GM12878 (cell line): ENCODE results near the gene FKBP8. TPM values are rescaled to one million over a fixed set of nuclear protein-coding genes. Genes with fewer than 3 reads are reported as not detected.
A peak's percentile ranks its signal among the peaks of the same experiment; 100 is the strongest.

Experiments used
- BCL11A ChIP-seq: IDR thresholded peaks from 2 replicates; pipeline ENCODE4 v1.6.1; 2011; ENCODE audit warnings: low read depth, low read length
- BHLHE40 ChIP-seq, 2 experiments: fragments of 450-650 bp in 1 of 2; IDR thresholded peaks; 2 replicates each; pipeline ENCODE4 v1.6.1; 2011 to 2017; ENCODE audit warnings: low read depth in 2 of 2, borderline replicate concordance in 1 of 2, improper control_type of control experiment in 1 of 2, low read length in 1 of 2, mild to moderate bottlenecking in 1 of 2
- CBFB ChIP-seq: IDR thresholded peaks from 2 replicates; pipeline ENCODE4 v1.6.1; 2016; ENCODE audit warnings: antibody characterized with exemption, low read depth
- CHD4 ChIP-seq: fragments of 200-600 bp; sonication (generic); IDR thresholded peaks from 2 replicates; pipeline ENCODE4 v1.6.1; 2016; ENCODE audit warnings: mild to moderate bottlenecking
- CREM ChIP-seq: IDR thresholded peaks from 2 replicates; pipeline ENCODE4 v1.6.1; 2014; ENCODE audit warnings: antibody characterized with exemption, low read depth
- DPF2 ChIP-seq: fragments of 450-650 bp; IDR thresholded peaks from 2 replicates; pipeline ENCODE4 v1.6.1; 2017; ENCODE audit warnings: mild to moderate bottlenecking
- ETV6 ChIP-seq, 2 experiments: fragments of 450-650 bp in 1 of 2; IDR thresholded peaks in 1 of 2; conservative IDR thresholded peaks in 1 of 2; 2 replicates each; pipeline ENCODE4 v1.6.1; 2014; ENCODE audit warnings: antibody characterized with exemption in 1 of 2, borderline replicate concordance in 1 of 2, low read depth in 1 of 2, mild to moderate bottlenecking in 1 of 2, moderate library complexity in 1 of 2
- EZH2 ChIP-seq: IDR thresholded peaks from 2 replicates; pipeline ENCODE4 v1.6.1; 2012; ENCODE audit warnings: low read depth, mild to moderate bottlenecking, control low read depth, inconsistent platforms, low read length, borderline replicate concordance; ENCODE audit not compliant: control insufficient read depth
- FOXM1 ChIP-seq: IDR thresholded peaks from 2 replicates; pipeline ENCODE4 v1.6.1; 2012; ENCODE audit warnings: low read depth, mild to moderate bottlenecking, inconsistent platforms, low read length, moderate library complexity
- GABPA ChIP-seq: IDR thresholded peaks from 2 replicates; pipeline ENCODE4 v1.6.1; 2014; ENCODE audit warnings: antibody characterized with exemption, low read depth, mild to moderate bottlenecking, inconsistent platforms
- IKZF1 ChIP-seq: fragments of 450-650 bp; conservative IDR thresholded peaks from 2 replicates; pipeline ENCODE4 v1.6.1; 2017; ENCODE audit warnings: antibody characterized with exemption, mild to moderate bottlenecking
- JUNB ChIP-seq: IDR thresholded peaks from 2 replicates; pipeline ENCODE4 v1.6.1; 2016; ENCODE audit warnings: antibody characterized with exemption, mild to moderate bottlenecking
- LARP7 ChIP-seq: fragments of 450-650 bp; IDR thresholded peaks from 2 replicates; pipeline ENCODE4 v1.6.1; 2017; ENCODE audit warnings: mild to moderate bottlenecking
- MEF2A ChIP-seq: IDR thresholded peaks from 2 replicates; pipeline ENCODE4 v1.6.1; 2011; ENCODE audit warnings: low read depth, mild to moderate bottlenecking, low read length, moderate library complexity; ENCODE audit not compliant: insufficient read depth
- MXI1 ChIP-seq: fragments of 150-350 bp; IDR thresholded peaks from 2 replicates; pipeline ENCODE4 v1.6.1; 2011; ENCODE audit warnings: low read depth, mild to moderate bottlenecking, inconsistent platforms, low read length, improper control_type of control experiment
- MYC ChIP-seq: IDR thresholded peaks from 2 replicates; pipeline ENCODE4 v1.6.1; 2011; ENCODE audit warnings: mild to moderate bottlenecking, low read length, moderate library complexity, inconsistent platforms; ENCODE audit not compliant: insufficient read depth, insufficient replicate concordance, insufficient read length, severe bottlenecking
- NBN ChIP-seq: fragments of 450-650 bp; IDR thresholded peaks from 2 replicates; pipeline ENCODE4 v1.6.1; 2016
- NRF1 ChIP-seq: conservative IDR thresholded peaks from 2 replicates; pipeline ENCODE4 v1.6.1; 2011; ENCODE audit warnings: mild to moderate bottlenecking, low read depth, low read length, improper control_type of control experiment
- PAX5 ChIP-seq: IDR thresholded peaks from 2 replicates; pipeline ENCODE4 v1.6.1; 2011; ENCODE audit warnings: low read depth, low read length, borderline replicate concordance
- POLR2A ChIP-seq: IDR thresholded peaks from 2 replicates; pipeline ENCODE4 v1.6.1; 2011; ENCODE audit warnings: low read depth, mild to moderate bottlenecking, low read length
- SMARCA5 ChIP-seq: fragments of 450-650 bp; IDR thresholded peaks from 2 replicates; pipeline ENCODE4 v1.6.1; 2017; ENCODE audit warnings: mild to moderate bottlenecking
- SMC3 ChIP-seq: IDR thresholded peaks from 2 replicates; pipeline ENCODE4 v1.6.1; 2011; ENCODE audit warnings: low read length, improper control_type of control experiment, borderline replicate concordance
- TCF12 ChIP-seq: IDR thresholded peaks from 2 replicates; pipeline ENCODE4 v1.6.1; 2011; ENCODE audit warnings: low read depth, mild to moderate bottlenecking, low read length
- TCF3 ChIP-seq: IDR thresholded peaks from 2 replicates; pipeline ENCODE4 v1.6.1; 2012; ENCODE audit warnings: low read depth, mild to moderate bottlenecking, low read length, borderline replicate concordance; ENCODE audit not compliant: insufficient read depth
- YY1 ChIP-seq: IDR thresholded peaks from 2 replicates; pipeline ENCODE4 v1.6.1; 2011; ENCODE audit warnings: low read depth, mild to moderate bottlenecking, low read length
- ZNF217 ChIP-seq: fragments of 450-650 bp; IDR thresholded peaks from 2 replicates; pipeline ENCODE4 v1.6.1; 2017; ENCODE audit warnings: antibody characterized with exemption, mild to moderate bottlenecking
- ZNF24 ChIP-seq: fragments of 450-650 bp; IDR thresholded peaks from 2 replicates; pipeline ENCODE4 v1.6.1; 2017; ENCODE audit warnings: antibody characterized with exemption, mild to moderate bottlenecking
- polyA plus RNA-seq, 11 experiments: library from polyadenylated mRNA; depleted of rRNA in 4 of 11; unstranded in 6 of 11; stranded (reverse) in 5 of 11; fragments of >200 nt; fragmentation: Nextera tagmentation in 4 of 11; fragmentation: Illumina TruSeq in 1 of 11; extraction: Ambion mirVana in 4 of 11; extraction: Trizol in 1 of 11; gene quantifications; 1 replicate in 1 of 11; 2 replicates in 10 of 11; pipeline versions ENCODE4 v1.2.1 to v1.2.3, GENCODE V29; 2011 to 2016; ENCODE audit warnings: inconsistent platforms in 2 of 11, missing spikeins in 2 of 11, low read depth in 1 of 11
- total RNA-seq, 4 experiments: library from RNA; depleted of rRNA in 3 of 4; stranded (reverse); fragments of >200 nt in 3 of 4; fragmentation: Illumina TruSeq in 1 of 4; extraction: Trizol in 1 of 4; gene quantifications; 2 replicates each; pipeline versions ENCODE4 v1.2.1 to v1.2.3, GENCODE V29; 2013 to 2021
- TF ChIP-seq, protein P1 (sequence below): IDR thresholded peaks from 2 replicates; pipeline ENCODE4 v1.6.1; 2011; ENCODE audit warnings: mild to moderate bottlenecking, low read depth, low read length, moderate library complexity; ENCODE audit not compliant: insufficient replicate concordance
- TF ChIP-seq, protein P2 (sequence below): IDR thresholded peaks from 2 replicates; pipeline ENCODE4 v1.6.1; 2011; ENCODE audit warnings: borderline replicate concordance, low read depth, mild to moderate bottlenecking, moderate library complexity, mixed read lengths, low read length; ENCODE audit not compliant: insufficient read depth; ENCODE audit errors: extremely low read length
- TF ChIP-seq, protein P3 (sequence below): IDR thresholded peaks from 2 replicates; pipeline ENCODE4 v1.6.1; 2011; ENCODE audit warnings: low read depth, low read length, improper control_type of control experiment, borderline replicate concordance

FKBP8 gene
- total and polyA plus RNA-seq, 10 of the 15 experiments (the other 5 are each of a cell fraction or from before 2014, with no cell fraction given) = 0.13 to 205 (median 95.4) TPM

GRCh38 chr19:18557411-18558201 lies 14.2 kb upstream of the FKBP8 start, which contains the start of gene KXD1 (continued):
- TF ChIP-seq LARP7 (peak; percentile 63; the same call in 1 of the 2 replicates), ZNF217 (peak; percentile 98), TCF3 (peak; percentile 81; the same call in 1 of the 2 replicates), BHLHE40 (IDR thresholded peaks at IDR 0.05; ENCODE audit: borderline replicate concordance in 1 of 2, low read depth in 2 of 2, low read length in 1 of 2) (peak; percentile 72 to 90), MEF2A (no peak), ETV6 (conservative IDR thresholded peaks at IDR 0.05 in 1 of 2, IDR thresholded peaks at IDR 0.05 in 1 of 2; ENCODE audit: borderline replicate concordance in 1 of 2, low read depth in 1 of 2) (no peak), FOXM1 (no peak), SMC3 (no peak), IKZF1 (peak; percentile 53; the same call in 1 of the 2 replicates), SMARCA5 (peak; percentile 100), MYC (peak; percentile 80), EZH2 (no peak), TCF12 (0 out of 2 replicates have a peak, but pooled peaks have one; percentile 49), BCL11A (0 out of 2 replicates have a peak, but pooled peaks have one; percentile 21), CBFB (peak; percentile 54; the same call in 1 of the 2 replicates), CREM (peak; percentile 88), ZNF24 (no peak), GABPA (peak; percentile 52; the same call in 1 of the 2 replicates), POLR2A (peak; percentile 92), DPF2 (no peak), PAX5 (no peak), YY1 (peak; percentile 55; the same call in 1 of the 2 replicates), NRF1 (peak; percentile 65), CHD4 (no peak), JUNB (no peak), MXI1 (peak; percentile 90), NBN (peak; percentile 84)
- TF ChIP-seq, protein P1, sequence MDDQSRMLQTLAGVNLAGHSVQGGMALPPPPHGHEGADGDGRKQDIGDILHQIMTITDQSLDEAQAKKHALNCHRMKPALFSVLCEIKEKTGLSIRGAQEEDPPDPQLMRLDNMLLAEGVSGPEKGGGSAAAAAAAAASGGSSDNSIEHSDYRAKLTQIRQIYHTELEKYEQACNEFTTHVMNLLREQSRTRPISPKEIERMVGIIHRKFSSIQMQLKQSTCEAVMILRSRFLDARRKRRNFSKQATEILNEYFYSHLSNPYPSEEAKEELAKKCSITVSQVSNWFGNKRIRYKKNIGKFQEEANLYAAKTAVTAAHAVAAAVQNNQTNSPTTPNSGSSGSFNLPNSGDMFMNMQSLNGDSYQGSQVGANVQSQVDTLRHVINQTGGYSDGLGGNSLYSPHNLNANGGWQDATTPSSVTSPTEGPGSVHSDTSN = no peak
- TF ChIP-seq, protein P2, sequence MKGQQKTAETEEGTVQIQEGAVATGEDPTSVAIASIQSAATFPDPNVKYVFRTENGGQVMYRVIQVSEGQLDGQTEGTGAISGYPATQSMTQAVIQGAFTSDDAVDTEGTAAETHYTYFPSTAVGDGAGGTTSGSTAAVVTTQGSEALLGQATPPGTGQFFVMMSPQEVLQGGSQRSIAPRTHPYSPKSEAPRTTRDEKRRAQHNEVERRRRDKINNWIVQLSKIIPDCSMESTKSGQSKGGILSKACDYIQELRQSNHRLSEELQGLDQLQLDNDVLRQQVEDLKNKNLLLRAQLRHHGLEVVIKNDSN = peak; percentile 30
- TF ChIP-seq, protein P3, sequence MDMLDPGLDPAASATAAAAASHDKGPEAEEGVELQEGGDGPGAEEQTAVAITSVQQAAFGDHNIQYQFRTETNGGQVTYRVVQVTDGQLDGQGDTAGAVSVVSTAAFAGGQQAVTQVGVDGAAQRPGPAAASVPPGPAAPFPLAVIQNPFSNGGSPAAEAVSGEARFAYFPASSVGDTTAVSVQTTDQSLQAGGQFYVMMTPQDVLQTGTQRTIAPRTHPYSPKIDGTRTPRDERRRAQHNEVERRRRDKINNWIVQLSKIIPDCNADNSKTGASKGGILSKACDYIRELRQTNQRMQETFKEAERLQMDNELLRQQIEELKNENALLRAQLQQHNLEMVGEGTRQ = no peak
